Ovary (tissue), 3 donors: ENCODE results near the gene TTC28.
"Not testable (repeated sequence)": the region's sequence is repeated elsewhere in the genome, so short reads cannot be mapped to it uniquely, and the experiment has no call there.

ENCODE experiments used
- EP300 ChIP-seq: sonication (generic); formaldehyde crosslinking; IDR thresholded peaks from one replicate; pipeline ENCODE4 v1.6.1; 2017; ENCODE audit warnings: antibody characterized with exemption
- POLR2A ChIP-seq: fragments of 450-650 bp; IDR thresholded peaks from one replicate; pipeline ENCODE4 v1.6.1; 2017; ENCODE audit warnings: antibody characterized with exemption, mild to moderate bottlenecking, moderate library complexity
- TF ChIP-seq, protein P1 (sequence below), 3 donors: fragments of 450-650 bp in 2 of 3; fragments of 200-600 bp in 1 of 3; IDR thresholded peaks; one replicate each; pipeline versions ENCODE4 v1.5.1 to v1.8.0; 2016 to 2022; ENCODE audit warnings: antibody characterized with exemption in 3 of 3, mild to moderate bottlenecking in 1 of 3
- donor health status: DM: no; HTN: no; CAD: no.

DNA sequence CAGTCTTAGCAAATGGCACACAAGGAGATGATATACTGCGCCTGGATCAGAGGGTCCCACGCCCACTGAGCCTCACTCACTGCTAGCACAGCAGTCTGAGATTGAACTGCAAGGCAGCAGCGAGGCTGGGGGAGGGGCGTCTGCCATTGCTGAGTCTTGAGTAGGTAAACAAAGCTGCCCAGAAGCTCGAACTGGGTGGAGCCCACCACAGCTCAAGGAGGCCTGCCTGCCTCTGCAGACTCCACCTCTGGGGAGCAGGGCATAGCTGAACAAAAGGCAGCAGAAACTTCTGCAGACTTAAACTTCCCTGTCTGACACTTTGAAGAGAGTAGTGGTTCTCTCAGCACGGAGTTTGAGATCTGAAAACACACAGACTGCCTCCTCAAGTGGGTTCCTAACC lies 470.2 kb downstream of the TTC28 start:
- TF ChIP-seq, protein P1, sequence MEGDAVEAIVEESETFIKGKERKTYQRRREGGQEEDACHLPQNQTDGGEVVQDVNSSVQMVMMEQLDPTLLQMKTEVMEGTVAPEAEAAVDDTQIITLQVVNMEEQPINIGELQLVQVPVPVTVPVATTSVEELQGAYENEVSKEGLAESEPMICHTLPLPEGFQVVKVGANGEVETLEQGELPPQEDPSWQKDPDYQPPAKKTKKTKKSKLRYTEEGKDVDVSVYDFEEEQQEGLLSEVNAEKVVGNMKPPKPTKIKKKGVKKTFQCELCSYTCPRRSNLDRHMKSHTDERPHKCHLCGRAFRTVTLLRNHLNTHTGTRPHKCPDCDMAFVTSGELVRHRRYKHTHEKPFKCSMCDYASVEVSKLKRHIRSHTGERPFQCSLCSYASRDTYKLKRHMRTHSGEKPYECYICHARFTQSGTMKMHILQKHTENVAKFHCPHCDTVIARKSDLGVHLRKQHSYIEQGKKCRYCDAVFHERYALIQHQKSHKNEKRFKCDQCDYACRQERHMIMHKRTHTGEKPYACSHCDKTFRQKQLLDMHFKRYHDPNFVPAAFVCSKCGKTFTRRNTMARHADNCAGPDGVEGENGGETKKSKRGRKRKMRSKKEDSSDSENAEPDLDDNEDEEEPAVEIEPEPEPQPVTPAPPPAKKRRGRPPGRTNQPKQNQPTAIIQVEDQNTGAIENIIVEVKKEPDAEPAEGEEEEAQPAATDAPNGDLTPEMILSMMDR (IDR thresholded peaks at IDR 0.05) = not testable (repeated sequence)
- TF ChIP-seq POLR2A, EP300: not testable (repeated sequence)
